HepG2 (cell line): ENCODE results near the gene GPT2. TPM values are rescaled to one million over a fixed set of nuclear protein-coding genes. Genes with fewer than 3 reads are reported as not detected.

Experiments
- ATAC-seq: fragments of 200-7000 bp; cut with Tn5 transposase; 3 replicates; pipeline ENCODE4 v1.9.1; 2020; ENCODE audit warnings: mild to moderate bottlenecking, moderate library complexity
- BruUV-seq: library from RNA; stranded (reverse); fragments of 400-500 nt; replicated peaks from 2 replicates; lab custom pipeline; 2021; lab: Mats Ljungman, UMichigan
- CTCF ChIA-PET: fragments of 300-600 bp; formaldehyde crosslinking; extraction: SDS; loops from one replicate; lab custom pipeline; 2021; ENCODE audit warnings: low total read pairs, inconsistent platforms, low intra/inter-chr PET ratio; lab: Yijun Ruan, JAX
- POLR2A ChIA-PET: fragments of 350-600 bp; sonication (Branson Sonifier 250); formaldehyde crosslinking; loops from one replicate; lab custom pipeline; 2020; ENCODE audit warnings: antibody characterized with exemption, inconsistent platforms; lab: Yijun Ruan, JAX
- DNase-seq: peaks from one replicate; pipeline ENCODE4 v3.0.0-alpha.2; 2015; ENCODE audit warnings: low spot score
- FAIRE-seq: peaks from 3 replicates; lab custom pipeline; 2011; peaks lifted over from hg19 to GRCh38; lab: Jason Lieb, UNC
- H2AFZ ChIP-seq: one replicate; pipeline ENCODE4 v1.6.1; 2011; ENCODE audit warnings: low read length, inconsistent platforms
- H3K27ac ChIP-seq: fragments of 300-600 bp; 3 replicates; pipeline ENCODE4 v1.8.0; 2011; ENCODE audit warnings: mixed run types, mild to moderate bottlenecking, mixed read lengths, low read length, inconsistent platforms; ENCODE audit not compliant: insufficient read depth; ENCODE audit errors: extremely low read length
- H3K27me3 ChIP-seq, 2 experiments: fragments of 200-600 bp in 1 of 2; 2 replicates in 1 of 2; 3 replicates in 1 of 2; pipeline versions ENCODE4 v1.6.0 to v1.8.0; 2011; ENCODE audit warnings: low read length in 2 of 2, mild to moderate bottlenecking in 2 of 2, moderate library complexity in 2 of 2, inconsistent platforms in 1 of 2; ENCODE audit not compliant: insufficient read depth in 2 of 2, control insufficient read depth in 1 of 2
- H3K36me3 ChIP-seq, 2 experiments: fragments of 200-600 bp in 1 of 2; replicated peaks in 1 of 2; 2 replicates in 1 of 2; 3 replicates in 1 of 2; pipeline versions ENCODE4 v1.5.1 to v1.8.0; 2011; ENCODE audit warnings: low read length in 2 of 2, inconsistent platforms in 1 of 2; ENCODE audit not compliant: insufficient read depth in 2 of 2, control insufficient read depth in 1 of 2
- H3K4me1 ChIP-seq: 2 replicates; pipeline ENCODE4 v1.5.1; 2012; ENCODE audit warnings: low read length, inconsistent platforms; ENCODE audit not compliant: insufficient read depth
- H3K4me2 ChIP-seq: 2 replicates; pipeline ENCODE4 v1.6.0; 2011; ENCODE audit warnings: low read depth, low read length, inconsistent platforms
- H3K4me3 ChIP-seq, 3 experiments: fragments of 200-600 bp in 1 of 3; sonication (generic), shearing (Covaris generic) in 1 of 3; replicated peaks in 1 of 3; 2 replicates each; pipeline ENCODE4 v1.5.1; 2011 to 2016; ENCODE audit warnings: low read length in 3 of 3, inconsistent platforms in 2 of 3, low read depth in 2 of 3, mild to moderate bottlenecking in 2 of 3, control low read depth in 1 of 3, mixed read lengths in 1 of 3; ENCODE audit not compliant: insufficient read depth in 1 of 3
- H3K79me2 ChIP-seq: one replicate; pipeline ENCODE4 v1.6.1; 2011; ENCODE audit warnings: low read length, inconsistent platforms; ENCODE audit not compliant: insufficient read depth
- H3K9ac ChIP-seq: 2 replicates; pipeline ENCODE4 v1.6.0; 2011; ENCODE audit warnings: mild to moderate bottlenecking, low read depth, low read length, inconsistent platforms; ENCODE audit not compliant: insufficient read depth
- H3K9me3 ChIP-seq: 2 replicates; pipeline ENCODE4 v1.5.1; 2012; ENCODE audit warnings: mild to moderate bottlenecking, low read length
- H4K20me1 ChIP-seq: 2 replicates; pipeline ENCODE4 v1.6.0; 2011; ENCODE audit warnings: inconsistent platforms, mild to moderate bottlenecking, low read length, moderate library complexity; ENCODE audit not compliant: insufficient read depth
- BORCS8-MEF2B ChIP-seq: sonication (generic); formaldehyde crosslinking; IDR thresholded peaks from 2 replicates; pipeline ENCODE4 v1.8.0; 2022; ENCODE audit warnings: mild to moderate bottlenecking, missing genetic modification reagents
- ELF4 ChIP-seq: sonication (generic); formaldehyde crosslinking; IDR thresholded peaks from 2 replicates; pipeline ENCODE4 v1.5.0; 2020; ENCODE audit warnings: missing genetic modification reagents, mild to moderate bottlenecking, moderate library complexity, borderline replicate concordance
- HDAC1 ChIP-seq: sonication (generic); formaldehyde crosslinking; IDR thresholded peaks from 2 replicates; pipeline ENCODE4 v1.5.1; 2020; ENCODE audit warnings: mild to moderate bottlenecking, missing genetic modification reagents
- POLR2A ChIP-seq, 2 experiments: IDR thresholded peaks; 2 replicates each; pipeline ENCODE4 v1.6.1; 2011; ENCODE audit warnings: low read depth in 2 of 2, low read length in 2 of 2, mild to moderate bottlenecking in 1 of 2, moderate library complexity in 1 of 2; ENCODE audit not compliant: insufficient read depth in 1 of 2
- WGBS: methylation state at CpG from one replicate; pipeline ENCODE4 v1.1.6; 2017; ENCODE audit warnings: low lambda C conversion rate; 5-methylcytosine and 5-hydroxymethylcytosine counted together
- in situ Hi-C: cut with HindIII; loops from 2 replicates; pipeline ENCODE4 v1.10.0; 2017; ENCODE audit warnings: low pct_unique_long_range_greater_than_20kb; ENCODE audit not compliant: extremely low pct_ligation_motif_present
- intact Hi-C: fragments of 100-400 bp; cut with micrococcal nuclease; formaldehyde crosslinking; loops from one replicate; pipeline ENCODE4 v1.10.0; 2022; ENCODE audit not compliant: unreplicated experiment
- polyA plus RNA-seq, 8 experiments: library from polyadenylated mRNA; depleted of rRNA in 3 of 8; stranded (reverse) in 7 of 8; unstranded in 1 of 8; fragments of >200 nt; fragmentation: Illumina TruSeq in 4 of 8; extraction: Trizol in 4 of 8; gene quantifications; 2 replicates each; pipeline versions ENCODE4 v1.2.1 to v1.2.3, GENCODE V29; 2011 to 2016; ENCODE audit warnings: low read depth in 4 of 8, missing spikeins in 1 of 8, mixed read lengths in 1 of 8; ENCODE audit not compliant: insufficient read depth in 1 of 8
- total RNA-seq, 5 experiments: library from RNA; depleted of rRNA; stranded (reverse); fragments of >200 nt; fragmentation: Illumina TruSeq; extraction: Trizol; gene quantifications; 2 replicates each; pipeline ENCODE4 v1.2.3, GENCODE V29; 2016; ENCODE audit warnings: low read depth in 1 of 5
- TF ChIP-seq, protein P1 (sequence below): sonication (generic); formaldehyde crosslinking; IDR thresholded peaks from 2 replicates; pipeline ENCODE4 v1.4.0; 2020; ENCODE audit warnings: missing genetic modification reagents, mild to moderate bottlenecking, borderline replicate concordance
- TF ChIP-seq, protein P2 (sequence below): sonication (generic); formaldehyde crosslinking; IDR thresholded peaks from 2 replicates; pipeline ENCODE4 v1.4.0; 2020; ENCODE audit warnings: mild to moderate bottlenecking, missing genetic modification reagents

Gene GPT2
- total and polyA plus RNA-seq, 2 of the 13 experiments (the other 11 are each of a cell fraction or from before 2014, with no cell fraction given), result 138 to 267 TPM

DNA sequence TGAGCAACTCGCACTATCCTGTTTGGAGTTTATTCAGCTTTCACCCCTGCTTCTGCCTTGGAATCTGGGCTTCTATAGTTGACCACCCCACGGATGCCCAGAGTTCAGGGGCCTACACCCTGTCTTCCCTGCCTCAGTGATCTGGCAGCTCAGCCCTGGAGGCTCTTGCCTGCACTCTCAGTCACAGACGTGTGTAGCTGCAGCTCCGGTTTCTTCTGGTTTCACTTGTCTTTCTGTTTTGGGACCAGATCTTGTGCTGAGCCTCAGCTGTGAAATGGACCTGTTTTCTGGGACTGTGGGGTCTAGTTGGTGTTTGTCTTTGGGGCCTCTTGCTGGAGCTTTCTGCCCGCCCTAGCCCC lies 5.8 kb downstream of the GPT2 start (continued):
- TF ChIP-seq, protein P1, sequence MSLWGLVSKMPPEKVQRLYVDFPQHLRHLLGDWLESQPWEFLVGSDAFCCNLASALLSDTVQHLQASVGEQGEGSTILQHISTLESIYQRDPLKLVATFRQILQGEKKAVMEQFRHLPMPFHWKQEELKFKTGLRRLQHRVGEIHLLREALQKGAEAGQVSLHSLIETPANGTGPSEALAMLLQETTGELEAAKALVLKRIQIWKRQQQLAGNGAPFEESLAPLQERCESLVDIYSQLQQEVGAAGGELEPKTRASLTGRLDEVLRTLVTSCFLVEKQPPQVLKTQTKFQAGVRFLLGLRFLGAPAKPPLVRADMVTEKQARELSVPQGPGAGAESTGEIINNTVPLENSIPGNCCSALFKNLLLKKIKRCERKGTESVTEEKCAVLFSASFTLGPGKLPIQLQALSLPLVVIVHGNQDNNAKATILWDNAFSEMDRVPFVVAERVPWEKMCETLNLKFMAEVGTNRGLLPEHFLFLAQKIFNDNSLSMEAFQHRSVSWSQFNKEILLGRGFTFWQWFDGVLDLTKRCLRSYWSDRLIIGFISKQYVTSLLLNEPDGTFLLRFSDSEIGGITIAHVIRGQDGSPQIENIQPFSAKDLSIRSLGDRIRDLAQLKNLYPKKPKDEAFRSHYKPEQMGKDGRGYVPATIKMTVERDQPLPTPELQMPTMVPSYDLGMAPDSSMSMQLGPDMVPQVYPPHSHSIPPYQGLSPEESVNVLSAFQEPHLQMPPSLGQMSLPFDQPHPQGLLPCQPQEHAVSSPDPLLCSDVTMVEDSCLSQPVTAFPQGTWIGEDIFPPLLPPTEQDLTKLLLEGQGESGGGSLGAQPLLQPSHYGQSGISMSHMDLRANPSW (CRISPR knock-in tag), result no peak
- peak; percentile 21; the same call in 1 of the 2 replicates for TF ChIP-seq BORCS8-MEF2B (CRISPR knock-in tag)
- TF ChIP-seq, protein P2, sequence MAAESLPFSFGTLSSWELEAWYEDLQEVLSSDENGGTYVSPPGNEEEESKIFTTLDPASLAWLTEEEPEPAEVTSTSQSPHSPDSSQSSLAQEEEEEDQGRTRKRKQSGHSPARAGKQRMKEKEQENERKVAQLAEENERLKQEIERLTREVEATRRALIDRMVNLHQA, result no peak
- TF ChIP-seq, all 625 proteins: peak for 9

DNA sequence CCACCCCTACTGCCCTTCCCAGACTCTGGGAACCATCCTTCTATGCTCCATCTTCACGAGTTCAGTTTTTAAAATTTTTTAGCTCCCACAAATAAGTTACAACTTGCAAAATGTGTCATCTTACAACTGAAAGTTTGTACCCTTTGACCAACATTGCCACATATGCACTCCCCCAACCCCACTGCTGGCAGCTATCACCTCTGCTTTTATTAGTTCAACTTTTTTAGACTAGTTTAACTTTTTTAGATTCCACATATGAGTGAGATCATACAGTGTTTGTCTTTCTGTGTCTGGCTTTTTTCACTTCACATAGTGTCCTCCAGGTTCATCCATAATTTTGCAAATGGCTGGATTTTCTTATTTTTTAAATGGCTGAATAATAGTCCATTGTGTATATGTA lies 7.7 kb downstream of the GPT2 start:
- CTCF ChIA-PET, result interaction anchor here (1.4 kb wide), 1 partner anchor 38 kb away, joined by 4 read pairs; no protein-coding TSS in a partner anchor
- no peak for DNase-seq

More for the DNA sequence above, 7.7 kb downstream of the GPT2 start:
- POLR2A ChIA-PET, result interaction anchor here (0.9 to 1.5 kb wide), 4 partner anchors 9 to 36 kb away, joined by 3 to 7 read pairs (median 6); no protein-coding TSS in a partner anchor
- peaks cover 23 to 69% of the 10 kb centered on the region in 2 experiments for H3K36me3 ChIP-seq
- H2AFZ ChIP-seq, result no peak overlapping the region
- ATAC-seq (no peak), FAIRE-seq (no peak)
- 0 out of 2 replicates have a peak, but pooled peaks have one; percentile 33 for TF ChIP-seq ELF4 (CRISPR knock-in tag)
- 0 out of 4 replicates have a peak, but pooled peaks of 1 of the 2 experiments have one; percentile 9 for TF ChIP-seq POLR2A (IDR thresholded peaks at IDR 0.05; ENCODE audit: insufficient read depth in 1 of 2, low read depth in 2 of 2, low read length in 2 of 2)
- TF ChIP-seq HDAC1 (CRISPR knock-in tag), result no peak
- H3K4me3 ChIP-seq, result no peak overlapping the region
- in situ Hi-C loops (no loop called here), intact Hi-C loops (no loop called here)
- no TSS peak for BruUV-seq
- no peak overlapping the region for H3K27ac ChIP-seq
- H3K27me3 ChIP-seq, result no peaks in the 10 kb centered on the region
- H3K4me2 ChIP-seq, result peak overlapping the region; percentile 15; the same call in 1 of the 2 replicates
- 83% methylated on average over 1 of the region's 1 CpG for WGBS
- no peak overlapping the region for H3K9ac ChIP-seq
- H4K20me1 ChIP-seq, result peaks cover 86% of the 10 kb centered on the region
- H3K79me2 ChIP-seq, result peaks cover 94% of the 10 kb centered on the region
- H3K4me1 ChIP-seq, result peaks cover 100% of the 10 kb centered on the region
- no peaks in the 10 kb centered on the region for H3K9me3 ChIP-seq
